ENCODE measurements around the gene NTN5. TPM values are rescaled to one million over a fixed set of nuclear protein-coding genes. Genes with fewer than 3 reads are reported as not detected.

Gene NTN5
- total RNA-seq, 1 experiment from 2014 or later = 0.57 TPM

- Mint-ChIP-seq H3K9me3 (ENCODE audit: low read depth, unreplicated experiment) (peaks cover 6% of the 10 kb centered on the region), H3K36me3 (ENCODE audit: insufficient read depth, unreplicated experiment) (peaks cover 5% of the 10 kb centered on the region), H3K27ac (ENCODE audit: unreplicated experiment) (no peak overlapping the region), H3K4me1 (ENCODE audit: low read depth, unreplicated experiment) (peaks cover 5% of the 10 kb centered on the region), H3K27me3 (ENCODE audit: unreplicated experiment) (no peaks in the 10 kb centered on the region), H3K4me3 (ENCODE audit: low read depth, unreplicated experiment) (no peak overlapping the region)
- no peak for DNase-seq
- CTCF ChIA-PET = no interaction called here
- intact Hi-C loops (cut with micrococcal nuclease; ENCODE audit: unreplicated experiment) = no loop called here
- no peak for TF ChIP-seq CTCF (IDR thresholded peaks at IDR 0.05; ENCODE audit: unreplicated experiment)
- BruUV-seq (replicated peaks) = no TSS peak
Measured at GRCh38 chr19:48665786-48666185, 7.0 kb downstream of the NTN5 start.

GRCh38 chr19:48664476-48664875, 8.3 kb downstream of the NTN5 start:
- no peak for TF ChIP-seq CTCF (IDR thresholded peaks at IDR 0.05; ENCODE audit: unreplicated experiment)
- peaks cover 8% of the 10 kb centered on the region for H3K4me1 Mint-ChIP-seq (ENCODE audit: low read depth, unreplicated experiment)
- intact Hi-C loops (cut with micrococcal nuclease; ENCODE audit: unreplicated experiment) = no loop called here
- DNase-seq = no peak
- peaks cover under 1% of the 10 kb centered on the region for H3K9me3 Mint-ChIP-seq (ENCODE audit: low read depth, unreplicated experiment)
- H3K4me3 Mint-ChIP-seq (ENCODE audit: low read depth, unreplicated experiment) = no peak overlapping the region
- BruUV-seq (replicated peaks) = no TSS peak
- peaks cover 6% of the 10 kb centered on the region for H3K36me3 Mint-ChIP-seq (ENCODE audit: insufficient read depth, unreplicated experiment)
- CTCF ChIA-PET = interaction anchor here (0.6 kb wide), 1 partner anchor 1634 kb away, joined by 4 read pairs; no protein-coding TSS in a partner anchor
- H3K27me3 Mint-ChIP-seq (ENCODE audit: unreplicated experiment) = no peaks in the 10 kb centered on the region
- no peak overlapping the region for H3K27ac Mint-ChIP-seq (ENCODE audit: unreplicated experiment)

- no peaks in the 10 kb centered on the region for H3K9me3 Mint-ChIP-seq (ENCODE audit: low read depth, unreplicated experiment)
- intact Hi-C loops (cut with micrococcal nuclease; ENCODE audit: unreplicated experiment) = no loop called here
- H3K27ac Mint-ChIP-seq (ENCODE audit: unreplicated experiment) = no peak overlapping the region
- TF ChIP-seq CTCF (IDR thresholded peaks at IDR 0.05; ENCODE audit: unreplicated experiment) = no peak
- H3K36me3 Mint-ChIP-seq (ENCODE audit: insufficient read depth, unreplicated experiment) = peaks cover 6% of the 10 kb centered on the region
- CTCF ChIA-PET = no interaction called here
- peaks cover 8% of the 10 kb centered on the region for H3K4me1 Mint-ChIP-seq (ENCODE audit: low read depth, unreplicated experiment)
- no peak overlapping the region for H3K4me3 Mint-ChIP-seq (ENCODE audit: low read depth, unreplicated experiment)
- BruUV-seq (replicated peaks) = no TSS peak
- no peaks in the 10 kb centered on the region for H3K27me3 Mint-ChIP-seq (ENCODE audit: unreplicated experiment)
- no peak for DNase-seq
Measured at GRCh38 chr19:48663667-48664066, 9.2 kb downstream of the NTN5 start.

DNA sequence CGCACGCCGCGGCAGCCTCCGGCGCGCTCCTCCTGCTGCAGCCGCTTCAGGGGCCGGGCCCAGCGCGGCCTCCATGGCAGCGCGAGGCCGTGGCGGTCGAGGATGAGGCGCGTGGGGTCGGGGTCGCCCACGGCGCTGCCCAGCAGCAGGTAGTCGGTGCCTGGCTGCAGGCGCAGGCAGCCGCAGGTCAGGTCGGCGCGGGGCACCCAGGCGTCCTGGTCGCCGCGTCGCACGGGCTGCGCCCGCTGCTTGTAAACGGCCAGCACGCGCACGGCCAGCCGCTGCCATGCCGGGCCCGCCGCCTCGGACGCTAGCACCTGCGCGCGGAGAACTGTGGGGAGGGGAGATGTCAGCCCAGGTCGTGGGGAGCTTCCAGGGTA, 11.1 kb downstream of the NTN5 start:
- TF ChIP-seq CTCF (IDR thresholded peaks at IDR 0.05; ENCODE audit: unreplicated experiment) = no peak
- Mint-ChIP-seq H3K9me3 (ENCODE audit: low read depth, unreplicated experiment) (no peaks in the 10 kb centered on the region), H3K36me3 (ENCODE audit: insufficient read depth, unreplicated experiment) (peaks cover 6% of the 10 kb centered on the region), H3K27ac (ENCODE audit: unreplicated experiment) (no peak overlapping the region), H3K27me3 (ENCODE audit: unreplicated experiment) (no peaks in the 10 kb centered on the region), H3K4me3 (ENCODE audit: low read depth, unreplicated experiment) (no peak overlapping the region), H3K4me1 (ENCODE audit: low read depth, unreplicated experiment) (peaks cover 12% of the 10 kb centered on the region)
- CTCF ChIA-PET = interaction anchor here (0.5 kb wide), 1 partner anchor 156 kb away, joined by 4 read pairs; no protein-coding TSS in a partner anchor
- intact Hi-C loops (cut with micrococcal nuclease; ENCODE audit: unreplicated experiment) = no loop called here
- no TSS peak for BruUV-seq (replicated peaks)
- no peak for DNase-seq

Measured in Calu3 (cell line).